Vagina (tissue), 2 donors: ENCODE measurements around the gene PHTF2. TPM values are rescaled to one million over a fixed set of nuclear protein-coding genes. Genes with fewer than 3 reads are reported as not detected.

Experiments used
- DNase-seq, 2 donors: peaks; one replicate each; pipeline ENCODE4 v3.0.0-alpha.2; 2017; ENCODE audit errors: extremely low spot score in 2 of 2
- H3K27ac ChIP-seq: fragments of 200-600 bp; sonication (generic); one replicate; pipeline ENCODE4 v1.5.1; 2019
- H3K27me3 ChIP-seq: fragments of 200-600 bp; sonication (generic); one replicate; pipeline ENCODE4 v1.5.1; 2019
- H3K36me3 ChIP-seq, 2 donors: fragments of 200-600 bp; sonication (generic); one replicate each; pipeline ENCODE4 v1.5.1; 2017 to 2019
- H3K4me1 ChIP-seq: fragments of 200-600 bp; sonication (generic); one replicate; pipeline ENCODE4 v1.5.1; 2019
- H3K4me3 ChIP-seq, 2 donors: fragments of 200-600 bp; sonication (generic); 1 replicate in 1 of 2; 2 replicates in 1 of 2; pipeline ENCODE4 v1.5.1; 2016 to 2019
- H3K9me3 ChIP-seq: fragments of 200-600 bp; sonication (generic); one replicate; pipeline ENCODE4 v1.5.1; 2019
- POLR2A ChIP-seq, 2 donors: fragments of 450-650 bp; IDR thresholded peaks; one replicate each; pipeline ENCODE4 v1.6.1; 2017; ENCODE audit warnings: antibody characterized with exemption in 2 of 2, mild to moderate bottlenecking in 2 of 2, moderate library complexity in 2 of 2
- POLR2AphosphoS5 ChIP-seq, 2 donors: sonication (generic); formaldehyde crosslinking; IDR thresholded peaks; one replicate each; pipeline ENCODE4 v1.9.0; 2017; ENCODE audit warnings: antibody characterized with exemption in 2 of 2, mild to moderate bottlenecking in 2 of 2, low read depth in 1 of 2; ENCODE audit not compliant: insufficient read depth in 1 of 2
- intact Hi-C: fragments of 100-400 bp; cut with DNase I; formaldehyde crosslinking; loops from one replicate; pipeline ENCODE4 v1.15.1; 2023
- total RNA-seq: library from RNA; depleted of rRNA; stranded (reverse); fragments of >200 nt; gene quantifications from one replicate; pipeline ENCODE4 v1.2.3, GENCODE V29; 2016
- TF ChIP-seq, protein P1 (sequence below), 3 experiments: fragments of 450-650 bp in 2 of 3; fragments of 200-600 bp in 1 of 3; sonication (generic) in 1 of 3; IDR thresholded peaks; one replicate each; pipeline ENCODE4 v1.5.1; 2017 to 2019; ENCODE audit warnings: antibody characterized with exemption in 3 of 3, mild to moderate bottlenecking in 2 of 3, moderate library complexity in 2 of 3

The PHTF2 gene
- total RNA-seq, 1 donor from 2014 or later = 12.0 TPM

GRCh38 chr7:77930496-77930895, 131.9 kb downstream of the PHTF2 start:
- Histone ChIP-seq H3K27me3 (no peaks in the 10 kb centered on the region), H3K4me1 (no peaks in the 10 kb centered on the region), H3K9me3 (no peaks in the 10 kb centered on the region), H3K27ac (no peak overlapping the region), H3K36me3 (no peaks in the 10 kb centered on the region), H3K4me3 (no peak overlapping the region)
- TF ChIP-seq POLR2A (IDR thresholded peaks at IDR 0.05) (no peak), POLR2AphosphoS5 (IDR thresholded peaks at IDR 0.05; ENCODE audit: insufficient read depth in 1 of 2, low read depth in 1 of 2) (no peak)
- TF ChIP-seq, protein P1, sequence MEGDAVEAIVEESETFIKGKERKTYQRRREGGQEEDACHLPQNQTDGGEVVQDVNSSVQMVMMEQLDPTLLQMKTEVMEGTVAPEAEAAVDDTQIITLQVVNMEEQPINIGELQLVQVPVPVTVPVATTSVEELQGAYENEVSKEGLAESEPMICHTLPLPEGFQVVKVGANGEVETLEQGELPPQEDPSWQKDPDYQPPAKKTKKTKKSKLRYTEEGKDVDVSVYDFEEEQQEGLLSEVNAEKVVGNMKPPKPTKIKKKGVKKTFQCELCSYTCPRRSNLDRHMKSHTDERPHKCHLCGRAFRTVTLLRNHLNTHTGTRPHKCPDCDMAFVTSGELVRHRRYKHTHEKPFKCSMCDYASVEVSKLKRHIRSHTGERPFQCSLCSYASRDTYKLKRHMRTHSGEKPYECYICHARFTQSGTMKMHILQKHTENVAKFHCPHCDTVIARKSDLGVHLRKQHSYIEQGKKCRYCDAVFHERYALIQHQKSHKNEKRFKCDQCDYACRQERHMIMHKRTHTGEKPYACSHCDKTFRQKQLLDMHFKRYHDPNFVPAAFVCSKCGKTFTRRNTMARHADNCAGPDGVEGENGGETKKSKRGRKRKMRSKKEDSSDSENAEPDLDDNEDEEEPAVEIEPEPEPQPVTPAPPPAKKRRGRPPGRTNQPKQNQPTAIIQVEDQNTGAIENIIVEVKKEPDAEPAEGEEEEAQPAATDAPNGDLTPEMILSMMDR (IDR thresholded peaks at IDR 0.05) = no peak
- no peak for DNase-seq
- intact Hi-C loops = no loop called here

DNA sequence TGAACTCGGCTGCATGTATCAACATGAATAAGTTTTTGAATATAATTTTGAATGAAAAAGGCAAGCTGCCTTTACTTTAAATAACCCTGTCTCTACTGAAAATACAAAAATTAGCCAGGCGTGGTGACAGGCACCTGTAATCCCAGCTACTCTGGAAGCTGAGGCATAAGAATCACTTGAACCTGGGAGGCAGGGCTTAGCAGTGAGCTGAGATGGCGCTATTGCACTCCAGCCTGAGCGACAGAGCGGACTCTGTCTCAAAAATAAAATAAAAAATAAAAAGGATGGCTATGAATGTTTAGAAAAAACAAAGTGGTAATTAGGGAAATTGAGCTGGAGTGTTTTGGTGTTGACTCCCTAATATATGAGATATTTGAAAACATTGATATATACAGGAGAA, 133.3 kb downstream of the PHTF2 start:
- Histone ChIP-seq H3K27ac (no peak overlapping the region), H3K9me3 (no peaks in the 10 kb centered on the region), H3K27me3 (no peaks in the 10 kb centered on the region), H3K4me3 (no peak overlapping the region), H3K36me3 (no peaks in the 10 kb centered on the region), H3K4me1 (no peaks in the 10 kb centered on the region)
- TF ChIP-seq POLR2AphosphoS5 (IDR thresholded peaks at IDR 0.05; ENCODE audit: insufficient read depth in 1 of 2, low read depth in 1 of 2) = no peak
- TF ChIP-seq, protein P1 (IDR thresholded peaks at IDR 0.05) = no peak
- no peak for TF ChIP-seq POLR2A (IDR thresholded peaks at IDR 0.05)
- intact Hi-C loops = no loop called here
- no peak for DNase-seq

GRCh38 chr7:77933394-77933793, 134.8 kb downstream of the PHTF2 start:
- H3K4me1 ChIP-seq = no peaks in the 10 kb centered on the region
- no peak overlapping the region for H3K27ac ChIP-seq
- intact Hi-C loops = no loop called here
- no peak overlapping the region for H3K4me3 ChIP-seq
- H3K36me3 ChIP-seq = no peaks in the 10 kb centered on the region
- no peaks in the 10 kb centered on the region for H3K27me3 ChIP-seq
- DNase-seq = no peak
- no peaks in the 10 kb centered on the region for H3K9me3 ChIP-seq
- TF ChIP-seq, protein P1 (IDR thresholded peaks at IDR 0.05) = no peak
- TF ChIP-seq POLR2AphosphoS5 (IDR thresholded peaks at IDR 0.05; ENCODE audit: insufficient read depth in 1 of 2, low read depth in 1 of 2) (no peak), POLR2A (IDR thresholded peaks at IDR 0.05) (no peak)

DNA sequence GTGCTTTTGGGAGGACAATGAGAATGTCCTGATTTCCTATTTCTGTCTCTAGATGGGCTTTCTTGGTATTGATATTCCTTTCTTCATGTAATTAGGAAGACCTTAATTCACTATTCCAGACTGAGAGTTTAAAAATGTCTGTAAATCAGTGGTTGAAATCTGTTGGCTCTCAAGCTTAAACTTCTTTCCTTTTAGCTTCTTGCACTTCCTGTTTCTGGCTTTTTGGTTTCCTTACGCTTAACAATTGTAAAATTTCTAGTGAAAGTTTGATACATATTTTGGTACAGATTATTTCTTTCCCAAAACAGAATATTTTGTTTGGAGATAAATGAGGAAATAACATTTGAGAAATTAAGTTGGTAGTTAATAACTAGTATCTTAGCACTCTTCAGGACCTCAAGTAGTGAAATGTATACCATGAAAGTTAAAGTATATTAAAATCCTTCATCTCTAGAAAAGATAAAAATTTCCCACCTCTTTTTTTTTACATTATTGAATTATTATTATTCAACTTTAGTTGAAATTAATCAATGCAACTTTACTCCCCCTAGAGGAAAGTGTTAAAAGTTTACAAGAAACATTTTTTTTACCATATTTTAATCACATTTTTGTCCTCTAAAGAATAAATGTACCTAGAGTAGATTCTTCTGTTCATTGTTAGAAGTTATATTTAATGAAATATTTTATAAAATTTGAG, 137.2 kb downstream of the PHTF2 start:
- intact Hi-C loops = no loop called here
- no peaks in the 10 kb centered on the region for H3K9me3 ChIP-seq
- H3K27me3 ChIP-seq = no peaks in the 10 kb centered on the region
- no peak for DNase-seq
- TF ChIP-seq POLR2AphosphoS5 (IDR thresholded peaks at IDR 0.05; ENCODE audit: insufficient read depth in 1 of 2, low read depth in 1 of 2) (no peak), POLR2A (IDR thresholded peaks at IDR 0.05) (no peak)
- TF ChIP-seq, protein P1 (IDR thresholded peaks at IDR 0.05) = no peak
- no peaks in the 10 kb centered on the region for H3K4me1 ChIP-seq
- H3K4me3 ChIP-seq = no peak overlapping the region
- no peaks in the 10 kb centered on the region for H3K36me3 ChIP-seq
- no peak overlapping the region for H3K27ac ChIP-seq

GRCh38 chr7:77940647-77941046, 142.1 kb downstream of the PHTF2 start:
- DNase-seq = no peak
- TF ChIP-seq POLR2AphosphoS5 (IDR thresholded peaks at IDR 0.05; ENCODE audit: insufficient read depth in 1 of 2, low read depth in 1 of 2) = no peak
- TF ChIP-seq, protein P1 (IDR thresholded peaks at IDR 0.05) = peak; percentile 14 to 63 (median 45)
- Histone ChIP-seq H3K4me3 (no peak overlapping the region), H3K36me3 (no peaks in the 10 kb centered on the region), H3K27ac (no peak overlapping the region), H3K9me3 (no peaks in the 10 kb centered on the region), H3K27me3 (no peaks in the 10 kb centered on the region), H3K4me1 (no peaks in the 10 kb centered on the region)
- intact Hi-C loops = no loop called here
